ENCODE results near the gene CKAP2L. TPM values are rescaled to one million over a fixed set of nuclear protein-coding genes. Genes with fewer than 3 reads are reported as not detected.

The CKAP2L gene
- total and polyA plus RNA-seq, 9 of the 15 experiments (the other 6 are each of a cell fraction or from before 2014, with no cell fraction given): 10.4 to 21.9 (median 14.2) TPM

DNA sequence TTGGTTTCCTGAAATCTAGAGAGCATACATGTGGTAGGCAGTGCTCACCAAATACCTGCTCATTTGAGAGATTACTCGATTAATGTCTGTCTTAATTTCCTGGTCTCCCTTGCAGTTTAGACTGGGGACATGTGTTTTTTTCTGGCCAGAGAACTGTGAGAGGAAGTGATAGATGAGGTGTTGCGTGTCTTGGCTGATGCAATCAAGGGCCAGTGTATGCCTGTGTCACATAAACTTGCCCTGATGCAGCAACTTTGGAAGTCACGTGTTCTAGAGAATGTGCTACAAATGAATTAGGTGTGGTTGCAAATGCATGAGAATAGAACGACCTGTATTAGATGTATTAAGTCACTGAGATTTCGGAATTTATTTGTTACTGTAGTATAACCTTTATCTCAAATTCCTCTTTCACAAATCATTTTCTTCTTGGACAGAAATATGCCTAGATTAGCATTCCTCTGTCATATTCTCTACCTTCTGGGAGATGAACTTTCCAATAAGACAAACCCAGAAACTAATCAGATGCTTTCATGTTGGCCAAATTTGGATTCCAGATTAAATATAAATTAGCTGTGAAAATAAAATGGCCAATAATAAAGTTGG lies 29.8 kb upstream of the CKAP2L start (continued):
- TF ChIP-seq, protein P1, sequence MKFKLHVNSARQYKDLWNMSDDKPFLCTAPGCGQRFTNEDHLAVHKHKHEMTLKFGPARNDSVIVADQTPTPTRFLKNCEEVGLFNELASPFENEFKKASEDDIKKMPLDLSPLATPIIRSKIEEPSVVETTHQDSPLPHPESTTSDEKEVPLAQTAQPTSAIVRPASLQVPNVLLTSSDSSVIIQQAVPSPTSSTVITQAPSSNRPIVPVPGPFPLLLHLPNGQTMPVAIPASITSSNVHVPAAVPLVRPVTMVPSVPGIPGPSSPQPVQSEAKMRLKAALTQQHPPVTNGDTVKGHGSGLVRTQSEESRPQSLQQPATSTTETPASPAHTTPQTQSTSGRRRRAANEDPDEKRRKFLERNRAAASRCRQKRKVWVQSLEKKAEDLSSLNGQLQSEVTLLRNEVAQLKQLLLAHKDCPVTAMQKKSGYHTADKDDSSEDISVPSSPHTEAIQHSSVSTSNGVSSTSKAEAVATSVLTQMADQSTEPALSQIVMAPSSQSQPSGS (CRISPR knock-in tag; IDR thresholded peaks at IDR 0.05): no peak
- TF ChIP-seq CEBPG (CRISPR knock-in tag; IDR thresholded peaks at IDR 0.05): peak; percentile 100
- peak; percentile 99 to 100 for TF ChIP-seq CEBPG (tag; conservative IDR thresholded peaks at IDR 0.05 in 1 of 2, IDR thresholded peaks at IDR 0.05 in 1 of 2)
- TF ChIP-seq ZNF77 (CRISPR knock-in tag; IDR thresholded peaks at IDR 0.05): no peak
- TF ChIP-seq POU5F1 (IDR thresholded peaks at IDR 0.05; ENCODE audit: borderline replicate concordance, low read depth, low read length, partially characterized antibody): no peak
- TF ChIP-seq CSDE1 (IDR thresholded peaks at IDR 0.05): no peak
- TF ChIP-seq, protein P2, sequence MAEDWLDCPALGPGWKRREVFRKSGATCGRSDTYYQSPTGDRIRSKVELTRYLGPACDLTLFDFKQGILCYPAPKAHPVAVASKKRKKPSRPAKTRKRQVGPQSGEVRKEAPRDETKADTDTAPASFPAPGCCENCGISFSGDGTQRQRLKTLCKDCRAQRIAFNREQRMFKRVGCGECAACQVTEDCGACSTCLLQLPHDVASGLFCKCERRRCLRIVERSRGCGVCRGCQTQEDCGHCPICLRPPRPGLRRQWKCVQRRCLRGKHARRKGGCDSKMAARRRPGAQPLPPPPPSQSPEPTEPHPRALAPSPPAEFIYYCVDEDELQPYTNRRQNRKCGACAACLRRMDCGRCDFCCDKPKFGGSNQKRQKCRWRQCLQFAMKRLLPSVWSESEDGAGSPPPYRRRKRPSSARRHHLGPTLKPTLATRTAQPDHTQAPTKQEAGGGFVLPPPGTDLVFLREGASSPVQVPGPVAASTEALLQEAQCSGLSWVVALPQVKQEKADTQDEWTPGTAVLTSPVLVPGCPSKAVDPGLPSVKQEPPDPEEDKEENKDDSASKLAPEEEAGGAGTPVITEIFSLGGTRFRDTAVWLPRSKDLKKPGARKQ (CRISPR knock-in tag; IDR thresholded peaks at IDR 0.05): 0 out of 2 replicates have a peak, but pooled peaks have one; percentile 16
- peak; percentile 99 for TF ChIP-seq BACH1 (tag; IDR thresholded peaks at IDR 0.05)
- TF ChIP-seq RNF219 (CRISPR knock-in tag; IDR thresholded peaks at IDR 0.05): no peak
- TF ChIP-seq, protein P3, sequence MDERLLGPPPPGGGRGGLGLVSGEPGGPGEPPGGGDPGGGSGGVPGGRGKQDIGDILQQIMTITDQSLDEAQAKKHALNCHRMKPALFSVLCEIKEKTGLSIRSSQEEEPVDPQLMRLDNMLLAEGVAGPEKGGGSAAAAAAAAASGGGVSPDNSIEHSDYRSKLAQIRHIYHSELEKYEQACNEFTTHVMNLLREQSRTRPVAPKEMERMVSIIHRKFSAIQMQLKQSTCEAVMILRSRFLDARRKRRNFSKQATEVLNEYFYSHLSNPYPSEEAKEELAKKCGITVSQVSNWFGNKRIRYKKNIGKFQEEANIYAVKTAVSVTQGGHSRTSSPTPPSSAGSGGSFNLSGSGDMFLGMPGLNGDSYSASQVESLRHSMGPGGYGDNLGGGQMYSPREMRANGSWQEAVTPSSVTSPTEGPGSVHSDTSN (CRISPR knock-in tag; IDR thresholded peaks at IDR 0.05; ENCODE audit: low read depth): no peak
- TF ChIP-seq, protein P3 (tag; conservative IDR thresholded peaks at IDR 0.05; ENCODE audit: low read depth): peak; percentile 94
- no peak for TF ChIP-seq IFI16 (CRISPR knock-in tag; IDR thresholded peaks at IDR 0.05)
- TF ChIP-seq OTX1 (CRISPR knock-in tag; IDR thresholded peaks at IDR 0.05): 0 out of 2 replicates have a peak, but pooled peaks have one; percentile 31
- TF ChIP-seq MXI1 (IDR thresholded peaks at IDR 0.05; ENCODE audit: low read depth, low read length): no peak
- peak; percentile 44 for TF ChIP-seq TAL1 (IDR thresholded peaks at IDR 0.05)
- TF ChIP-seq CHCHD3 (CRISPR knock-in tag; IDR thresholded peaks at IDR 0.05): no peak
- peak; percentile 90 for TF ChIP-seq BRD9 (IDR thresholded peaks at IDR 0.05; ENCODE audit: low read depth, partially characterized antibody)
- TF ChIP-seq MAFF (IDR thresholded peaks at IDR 0.05; ENCODE audit: low read length): 0 out of 2 replicates have a peak, but pooled peaks have one; percentile 35
- TF ChIP-seq GABPB1 (CRISPR knock-in tag; IDR thresholded peaks at IDR 0.05): peak; percentile 83
- no peak for TF ChIP-seq HNRNPK (IDR thresholded peaks at IDR 0.05; ENCODE audit: low read depth, low read length, poor library complexity, severe bottlenecking)
- no peak for TF ChIP-seq PPARD (CRISPR knock-in tag; IDR thresholded peaks at IDR 0.05)
- no peak for TF ChIP-seq POLR3A (IDR thresholded peaks at IDR 0.05; ENCODE audit: borderline replicate concordance, extremely low read depth, insufficient read depth, insufficient read length)
